Germinal center (tissue), 1 donor: ENCODE data around the gene HOGA1.

ENCODE experiments used
- DNase-seq: peaks from one replicate; pipeline ENCODE4 v3.0.0; 2012; ENCODE audit warnings: mixed read lengths, low spot score

The HOGA1 gene

GRCh38 chr10:97580421-97581367, 3.5 kb upstream of the HOGA1 start:
- no peak for DNase-seq

DNA sequence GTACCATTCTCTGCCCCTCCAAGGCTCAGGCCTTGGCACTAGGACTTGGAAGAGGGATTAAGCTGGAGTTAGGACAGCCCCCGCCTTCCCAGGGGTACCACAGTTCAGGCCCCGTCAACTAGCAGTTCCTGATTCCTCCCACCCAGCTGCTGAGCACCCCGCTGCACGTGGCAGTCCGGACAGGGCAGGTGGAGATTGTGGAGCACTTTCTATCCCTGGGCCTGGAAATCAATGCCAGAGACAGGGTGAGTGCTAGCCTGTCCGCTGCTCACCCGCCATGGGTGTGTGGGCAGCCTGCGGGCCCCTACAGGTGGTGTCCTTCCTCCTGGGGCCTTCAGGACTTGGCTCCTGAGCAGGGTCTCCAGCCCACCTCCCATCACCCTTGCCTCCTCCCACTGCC, 2.0 kb upstream of the HOGA1 start:
- no peak for DNase-seq

- DNase-seq, result no peak
Observed at GRCh38 chr10:97583476-97583875, 713 bp upstream of the HOGA1 start.

DNA sequence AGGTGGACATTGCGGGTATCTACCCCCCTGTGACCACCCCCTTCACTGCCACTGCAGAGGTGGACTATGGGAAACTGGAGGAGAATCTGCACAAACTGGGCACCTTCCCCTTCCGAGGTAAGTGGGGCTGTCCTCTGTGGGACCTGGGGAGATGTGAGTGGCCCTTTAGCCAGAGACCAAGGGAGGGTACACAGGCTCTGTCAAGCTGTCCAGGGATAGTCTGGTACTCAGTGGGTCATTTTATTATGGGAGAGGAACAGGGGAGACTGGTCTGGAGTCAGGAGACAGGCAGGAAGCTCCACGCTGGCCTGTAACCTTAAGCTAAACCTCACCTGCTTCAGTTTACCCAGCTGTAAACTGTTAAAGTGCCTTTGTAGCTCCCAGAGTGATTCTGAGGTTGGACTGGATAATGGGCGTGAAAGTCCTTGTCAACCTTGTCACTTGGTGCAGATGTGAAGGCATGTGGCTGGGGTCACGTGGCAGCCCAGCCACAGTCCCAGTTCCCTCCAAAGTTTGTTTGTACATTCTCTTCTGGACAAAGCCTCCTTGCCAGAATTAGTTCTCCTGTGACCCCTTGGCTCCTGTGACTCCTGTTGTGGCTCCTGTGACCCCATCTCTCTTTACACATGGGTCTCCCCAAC, 729 bp downstream of the HOGA1 start:
- no peak for DNase-seq

DNA sequence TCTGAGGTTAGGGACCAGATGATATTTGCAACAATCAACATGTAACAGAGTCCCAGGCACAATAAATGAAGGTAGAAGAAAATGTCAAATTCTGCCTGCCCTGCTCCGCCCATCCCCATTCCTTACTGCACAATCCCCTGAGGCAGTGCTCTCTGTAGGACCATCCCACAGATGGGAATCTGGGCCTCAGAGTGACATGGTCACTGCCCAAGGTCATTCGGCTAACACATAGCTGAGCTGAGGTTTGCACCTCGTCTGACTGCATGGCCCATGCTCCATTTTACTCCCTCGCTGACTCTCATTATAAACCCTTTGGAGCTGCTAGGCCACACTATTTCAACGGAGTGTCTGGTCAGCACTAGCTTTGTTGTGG, 1.2 kb downstream of the HOGA1 start:
- DNase-seq, result no peak

- DNase-seq, result no peak
Observed at GRCh38 chr10:97587183-97587582, 3.0 kb downstream of the HOGA1 start.

GRCh38 chr10:97589479-97589878, 5.3 kb downstream of the HOGA1 start, which contains the start of gene C10orf62:
C10orf62 (plus strand) TSS chr10:97589721; CDS start chr10:97589898, 177 bp downstream.
- DNase-seq, result no peak

- no peak for DNase-seq
Observed at GRCh38 chr10:97590082-97590747, 6.0 kb downstream of the HOGA1 start.

- DNase-seq, result no peak
Observed at GRCh38 chr10:97590748-97591495, 6.7 kb downstream of the HOGA1 start.

DNA sequence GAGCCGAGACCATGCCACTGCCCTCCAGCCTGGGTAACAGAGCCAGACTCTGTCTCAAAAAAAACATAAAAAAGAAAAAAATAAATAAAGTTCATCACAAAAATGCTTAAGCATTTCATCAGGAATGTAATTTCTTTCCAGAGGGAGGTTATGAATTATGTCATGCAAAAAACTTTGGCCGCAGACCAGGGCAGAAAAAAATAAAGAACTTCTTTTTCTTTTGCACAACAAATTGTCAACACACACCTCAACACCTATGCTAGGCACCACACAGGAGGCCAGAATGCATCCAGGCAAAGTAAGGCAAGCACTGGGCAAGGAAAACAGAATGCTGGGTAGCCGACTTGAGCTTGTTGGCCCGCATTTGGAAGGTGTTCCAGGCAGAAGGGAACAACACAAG, 9.2 kb downstream of the HOGA1 start:
- DNase-seq, result no peak

GRCh38 chr10:97596101-97597082, 12.2 kb downstream of the HOGA1 start:
- no peak for DNase-seq

DNA sequence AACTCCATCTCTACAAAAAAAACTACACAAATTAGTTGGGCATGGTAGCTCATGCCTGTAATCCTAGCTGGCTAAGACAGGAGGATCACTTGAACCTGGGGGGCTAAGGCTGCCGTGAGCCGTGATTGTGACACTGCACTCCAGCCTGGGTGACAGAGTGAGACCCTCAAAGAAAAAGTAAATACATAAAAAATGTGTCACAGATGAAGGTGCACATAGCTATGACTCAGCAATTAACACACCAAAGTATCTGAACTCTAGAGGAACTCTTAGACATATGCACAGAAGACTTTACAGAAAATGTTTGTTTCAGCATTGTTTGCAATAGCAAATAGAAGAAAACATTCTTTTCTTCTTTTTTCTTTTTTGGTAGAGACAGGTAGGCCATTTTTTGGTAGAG, 13.6 kb downstream of the HOGA1 start:
- DNase-seq, result no peak

- DNase-seq, result no peak
Observed at GRCh38 chr10:97598407-97599271, 14.4 kb downstream of the HOGA1 start.

DNA sequence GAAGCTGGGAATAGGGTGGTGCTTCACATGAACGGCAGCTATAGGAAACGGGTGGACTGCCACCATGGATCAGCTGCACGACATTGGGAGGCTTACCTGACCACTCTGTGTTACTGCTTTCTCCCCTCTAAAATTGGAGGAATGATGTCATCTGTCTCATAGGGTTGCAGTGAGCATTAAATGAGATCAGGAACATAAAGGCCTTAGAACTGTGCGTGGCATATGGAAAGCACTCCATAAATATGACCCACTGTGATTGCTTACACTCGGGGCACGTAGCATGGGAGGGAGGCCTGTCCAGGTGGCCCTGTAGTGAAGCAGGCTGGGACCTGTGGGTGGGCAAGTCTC, 15.1 kb downstream of the HOGA1 start:
- DNase-seq, result no peak

- no peak for DNase-seq
Observed at GRCh38 chr10:97600616-97601015, 16.4 kb downstream of the HOGA1 start.

DNA sequence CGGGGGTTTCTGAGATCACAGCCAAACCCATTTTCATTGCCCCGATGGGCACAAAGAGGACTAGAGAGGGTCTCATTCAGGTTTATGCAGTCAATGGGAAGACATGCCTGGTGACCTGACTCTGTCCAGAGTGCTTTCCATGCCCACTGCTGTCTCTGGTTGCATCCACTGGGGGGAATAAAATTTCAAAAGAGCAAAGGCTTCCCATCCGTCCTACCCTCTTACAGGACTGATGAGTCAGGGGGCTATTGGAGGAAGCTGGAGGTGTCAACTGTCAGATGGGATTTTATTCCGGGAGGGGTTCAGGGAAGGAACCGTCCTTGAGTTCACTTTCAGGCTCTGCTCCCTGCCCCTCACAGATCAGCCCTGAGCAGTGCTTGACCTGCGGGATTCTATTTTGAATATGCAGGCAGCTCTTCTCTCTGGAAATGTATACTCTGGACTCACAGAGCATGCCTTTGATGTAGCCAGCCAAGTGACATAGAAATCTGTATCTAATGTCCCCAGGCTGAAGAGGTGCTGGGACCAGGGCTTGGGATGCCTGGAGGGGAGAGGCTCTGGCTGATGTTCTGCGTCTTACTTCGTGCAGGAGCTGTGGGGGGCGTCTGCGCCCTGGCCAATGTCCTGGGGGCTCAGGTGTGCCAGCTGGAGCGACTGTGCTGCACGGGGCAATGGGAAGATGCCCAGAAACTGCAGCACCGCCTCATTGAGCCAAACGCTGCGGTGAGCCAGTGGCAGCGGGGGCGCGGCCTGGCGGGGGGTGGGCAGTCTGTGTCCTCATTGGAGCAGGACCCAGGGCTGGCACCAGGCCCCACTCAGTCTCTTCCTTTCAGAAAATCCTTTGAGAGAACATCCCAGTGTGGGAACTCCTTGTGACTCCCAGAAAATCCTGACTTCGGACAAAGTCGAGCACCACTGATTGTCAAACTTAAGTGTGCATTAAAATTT, 17.4 kb downstream of the HOGA1 start:
- no peak for DNase-seq

DNA sequence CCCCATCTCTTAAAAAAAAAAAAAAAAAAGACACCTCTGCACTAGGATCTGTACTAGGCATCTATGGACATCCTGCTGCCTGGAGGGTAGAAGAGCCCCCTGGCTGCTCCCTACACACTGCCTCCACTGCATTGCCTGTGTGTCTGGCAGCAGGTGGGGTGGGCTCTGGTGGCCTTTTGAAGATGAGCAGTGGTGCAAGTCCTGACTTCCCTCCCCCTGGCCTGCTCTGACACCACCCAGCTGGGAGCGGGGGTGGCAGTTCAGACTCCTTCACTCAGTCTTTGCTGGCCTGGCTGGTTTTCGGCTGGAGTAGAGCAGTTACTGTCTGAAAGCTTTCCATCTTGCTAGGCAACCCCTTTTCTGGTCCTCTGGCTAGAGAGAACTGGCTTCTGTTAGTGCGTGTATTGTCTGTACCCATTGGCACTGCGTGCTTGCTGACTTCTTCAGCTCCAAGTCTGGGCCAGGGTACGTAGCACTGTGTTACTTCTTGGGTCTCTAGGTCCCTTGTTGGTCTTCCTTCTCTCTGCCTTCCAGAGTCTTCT, 23.0 kb downstream of the HOGA1 start:
- no peak for DNase-seq

DNA sequence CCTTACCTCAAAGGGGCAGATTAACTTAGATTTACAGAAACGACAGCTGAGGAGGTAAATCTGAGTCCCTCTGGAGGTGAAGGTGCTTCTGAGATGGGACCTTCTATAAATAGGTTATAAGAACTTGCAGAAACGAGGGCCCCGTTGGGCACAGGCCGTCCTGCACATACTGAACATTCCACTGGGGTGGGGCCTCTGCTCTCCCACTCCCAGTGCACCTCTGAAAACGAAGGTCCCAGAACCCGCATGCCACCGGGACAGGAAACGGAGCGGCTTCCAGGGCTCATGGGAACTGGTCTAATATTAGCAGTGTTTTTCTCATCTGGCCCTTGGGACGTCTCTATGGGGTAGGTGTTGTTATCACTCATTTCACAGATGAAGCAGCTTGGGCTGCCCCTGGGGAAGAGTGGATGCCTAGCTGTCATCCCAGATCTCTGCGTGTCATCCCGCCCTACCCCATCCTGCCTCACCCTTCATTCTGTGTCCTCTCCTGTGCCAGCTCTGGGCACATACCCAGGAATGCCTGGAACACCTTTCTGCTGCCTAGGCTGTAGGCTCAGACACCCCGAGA, 24.9 kb downstream of the HOGA1 start:
- DNase-seq, result no peak
